Testis (tissue), 2 donors: ENCODE data around the gene GPR89B.
"Not testable (repeated sequence)": the region's sequence is repeated elsewhere in the genome, so short reads cannot be mapped to it uniquely, and the experiment has no call there.

Source experiments
- CTCF ChIP-seq, 3 experiments: fragments of 450-650 bp in 2 of 3; fragments of 200-600 bp in 1 of 3; sonication (generic) in 1 of 3; IDR thresholded peaks; one replicate each; pipeline ENCODE4 v1.5.1; 2016 to 2019; ENCODE audit warnings: antibody characterized with exemption in 3 of 3, mild to moderate bottlenecking in 2 of 3, moderate library complexity in 1 of 3
- POLR2A ChIP-seq: fragments of 450-650 bp; IDR thresholded peaks from one replicate; pipeline ENCODE4 v1.6.1; 2017; ENCODE audit warnings: antibody characterized with exemption, mild to moderate bottlenecking, moderate library complexity

- not testable (repeated sequence) for TF ChIP-seq POLR2A; CTCF (IDR thresholded peaks at IDR 0.05)
These were observed 96.7 kb downstream of the GPR89B start for GRCh38 chr1:148024918-148025317.
